ENCODE measurements around the gene GPR143.

DNA sequence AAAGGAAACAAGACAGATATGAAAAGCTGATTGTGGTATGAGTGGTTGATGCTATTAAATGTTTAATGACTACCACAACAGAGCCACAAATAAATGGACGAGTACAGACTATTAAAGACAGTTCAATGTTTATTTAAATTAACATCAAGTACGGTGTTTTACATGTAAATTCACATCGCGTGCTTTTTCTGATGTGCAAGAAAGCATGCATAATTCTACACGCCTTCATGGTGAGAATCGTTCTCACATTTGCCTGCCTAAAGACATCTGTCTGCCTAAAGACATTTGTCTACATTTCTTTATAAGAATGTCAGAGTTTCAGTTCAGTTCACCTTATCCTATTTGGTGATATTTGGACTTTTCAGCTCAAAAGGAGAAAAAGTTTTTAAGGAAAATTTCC is 7.3 kb upstream of the GPR143 start:
- TF ChIP-seq, protein P1, sequence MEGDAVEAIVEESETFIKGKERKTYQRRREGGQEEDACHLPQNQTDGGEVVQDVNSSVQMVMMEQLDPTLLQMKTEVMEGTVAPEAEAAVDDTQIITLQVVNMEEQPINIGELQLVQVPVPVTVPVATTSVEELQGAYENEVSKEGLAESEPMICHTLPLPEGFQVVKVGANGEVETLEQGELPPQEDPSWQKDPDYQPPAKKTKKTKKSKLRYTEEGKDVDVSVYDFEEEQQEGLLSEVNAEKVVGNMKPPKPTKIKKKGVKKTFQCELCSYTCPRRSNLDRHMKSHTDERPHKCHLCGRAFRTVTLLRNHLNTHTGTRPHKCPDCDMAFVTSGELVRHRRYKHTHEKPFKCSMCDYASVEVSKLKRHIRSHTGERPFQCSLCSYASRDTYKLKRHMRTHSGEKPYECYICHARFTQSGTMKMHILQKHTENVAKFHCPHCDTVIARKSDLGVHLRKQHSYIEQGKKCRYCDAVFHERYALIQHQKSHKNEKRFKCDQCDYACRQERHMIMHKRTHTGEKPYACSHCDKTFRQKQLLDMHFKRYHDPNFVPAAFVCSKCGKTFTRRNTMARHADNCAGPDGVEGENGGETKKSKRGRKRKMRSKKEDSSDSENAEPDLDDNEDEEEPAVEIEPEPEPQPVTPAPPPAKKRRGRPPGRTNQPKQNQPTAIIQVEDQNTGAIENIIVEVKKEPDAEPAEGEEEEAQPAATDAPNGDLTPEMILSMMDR (IDR thresholded peaks at IDR 0.05) = no peak
- TF ChIP-seq EP300 (IDR thresholded peaks at IDR 0.05) (no peak), POLR2A (IDR thresholded peaks at IDR 0.05; ENCODE audit: low read depth) (no peak), POLR2AphosphoS5 (IDR thresholded peaks at IDR 0.05) (no peak)
